ENCODE results near the gene SPOCK3.
A peak's percentile ranks its signal among the peaks of the same experiment; 100 is the strongest.

The SPOCK3 gene

GRCh38 chr4:167232805-167233684 lies 1.2 kb downstream of the SPOCK3 start:
- DNase-seq (ENCODE audit: insufficient read length, low spot score) (no peak), FAIRE-seq (no peak)
- no peak for TF ChIP-seq POLR2AphosphoS5 (IDR thresholded peaks at IDR 0.05; ENCODE audit: low read depth, low read length)
- TF ChIP-seq SPI1 (IDR thresholded peaks at IDR 0.05; ENCODE audit: low read depth, low read length) = no peak
- no peak for TF ChIP-seq TAF1 (IDR thresholded peaks at IDR 0.05; ENCODE audit: low read depth, low read length)
- no peak for TF ChIP-seq POU2F2 (IDR thresholded peaks at IDR 0.05; ENCODE audit: low read depth, low read length)
- TF ChIP-seq POLR2A (IDR thresholded peaks at IDR 0.05; ENCODE audit: low read depth, low read length) = no peak
- TF ChIP-seq PAX5 (IDR thresholded peaks at IDR 0.05; ENCODE audit: insufficient read depth, low read length, severe bottlenecking) = no peak

GRCh38 chr4:167230744-167231143 lies 3.5 kb downstream of the SPOCK3 start:
- FAIRE-seq (no peak), DNase-seq (ENCODE audit: insufficient read length, low spot score) (no peak)
- TF ChIP-seq POLR2A (IDR thresholded peaks at IDR 0.05; ENCODE audit: low read depth, low read length) = no peak
- TF ChIP-seq SPI1 (IDR thresholded peaks at IDR 0.05; ENCODE audit: low read depth, low read length) = no peak
- TF ChIP-seq POU2F2 (IDR thresholded peaks at IDR 0.05; ENCODE audit: low read depth, low read length) = no peak
- TF ChIP-seq POLR2AphosphoS5 (IDR thresholded peaks at IDR 0.05; ENCODE audit: low read depth, low read length) = no peak
- no peak for TF ChIP-seq TAF1 (IDR thresholded peaks at IDR 0.05; ENCODE audit: low read depth, low read length)
- TF ChIP-seq PAX5 (IDR thresholded peaks at IDR 0.05; ENCODE audit: insufficient read depth, low read length, severe bottlenecking) = no peak

- TF ChIP-seq PAX5 (IDR thresholded peaks at IDR 0.05; ENCODE audit: insufficient read depth, low read length, severe bottlenecking) (no peak), POLR2A (IDR thresholded peaks at IDR 0.05; ENCODE audit: low read depth, low read length) (no peak), POU2F2 (IDR thresholded peaks at IDR 0.05; ENCODE audit: low read depth, low read length) (no peak), SPI1 (IDR thresholded peaks at IDR 0.05; ENCODE audit: low read depth, low read length) (peak; percentile 88), TAF1 (IDR thresholded peaks at IDR 0.05; ENCODE audit: low read depth, low read length) (no peak), POLR2AphosphoS5 (IDR thresholded peaks at IDR 0.05; ENCODE audit: low read depth, low read length) (no peak)
- DNase-seq (ENCODE audit: insufficient read length, low spot score) (no peak), FAIRE-seq (no peak)
Observed at GRCh38 chr4:167222099-167222498, 12.2 kb downstream of the SPOCK3 start.

GRCh38 chr4:167221084-167221483 lies 13.2 kb downstream of the SPOCK3 start:
- DNase-seq (ENCODE audit: insufficient read length, low spot score) = no peak
- FAIRE-seq = no peak
- TF ChIP-seq SPI1 (IDR thresholded peaks at IDR 0.05; ENCODE audit: low read depth, low read length) = no peak
- no peak for TF ChIP-seq PAX5 (IDR thresholded peaks at IDR 0.05; ENCODE audit: insufficient read depth, low read length, severe bottlenecking)
- TF ChIP-seq POLR2A (IDR thresholded peaks at IDR 0.05; ENCODE audit: low read depth, low read length) = no peak
- no peak for TF ChIP-seq POLR2AphosphoS5 (IDR thresholded peaks at IDR 0.05; ENCODE audit: low read depth, low read length)
- no peak for TF ChIP-seq POU2F2 (IDR thresholded peaks at IDR 0.05; ENCODE audit: low read depth, low read length)
- TF ChIP-seq TAF1 (IDR thresholded peaks at IDR 0.05; ENCODE audit: low read depth, low read length) = no peak

GRCh38 chr4:167218022-167218608 lies 16.2 kb downstream of the SPOCK3 start:
- TF ChIP-seq PAX5 (IDR thresholded peaks at IDR 0.05; ENCODE audit: insufficient read depth, low read length, severe bottlenecking) = no peak
- no peak for TF ChIP-seq POU2F2 (IDR thresholded peaks at IDR 0.05; ENCODE audit: low read depth, low read length)
- no peak for TF ChIP-seq TAF1 (IDR thresholded peaks at IDR 0.05; ENCODE audit: low read depth, low read length)
- TF ChIP-seq POLR2AphosphoS5 (IDR thresholded peaks at IDR 0.05; ENCODE audit: low read depth, low read length) = no peak
- no peak for TF ChIP-seq SPI1 (IDR thresholded peaks at IDR 0.05; ENCODE audit: low read depth, low read length)
- TF ChIP-seq POLR2A (IDR thresholded peaks at IDR 0.05; ENCODE audit: low read depth, low read length) = no peak
- no peak for DNase-seq (ENCODE audit: insufficient read length, low spot score)
- no peak for FAIRE-seq

- no peak for TF ChIP-seq POLR2A (IDR thresholded peaks at IDR 0.05; ENCODE audit: low read depth, low read length)
- no peak for TF ChIP-seq PAX5 (IDR thresholded peaks at IDR 0.05; ENCODE audit: insufficient read depth, low read length, severe bottlenecking)
- TF ChIP-seq POU2F2 (IDR thresholded peaks at IDR 0.05; ENCODE audit: low read depth, low read length) = no peak
- no peak for DNase-seq (ENCODE audit: insufficient read length, low spot score)
- no peak for FAIRE-seq
Observed at GRCh38 chr4:167216783-167217182, 17.5 kb downstream of the SPOCK3 start.

- FAIRE-seq = no peak
- TF ChIP-seq TAF1 (IDR thresholded peaks at IDR 0.05; ENCODE audit: low read depth, low read length) = no peak
- TF ChIP-seq POU2F2 (IDR thresholded peaks at IDR 0.05; ENCODE audit: low read depth, low read length) = no peak
- no peak for TF ChIP-seq PAX5 (IDR thresholded peaks at IDR 0.05; ENCODE audit: insufficient read depth, low read length, severe bottlenecking)
- TF ChIP-seq SPI1 (IDR thresholded peaks at IDR 0.05; ENCODE audit: low read depth, low read length) = no peak
- no peak for TF ChIP-seq POLR2AphosphoS5 (IDR thresholded peaks at IDR 0.05; ENCODE audit: low read depth, low read length)
- no peak for TF ChIP-seq POLR2A (IDR thresholded peaks at IDR 0.05; ENCODE audit: low read depth, low read length)
- DNase-seq (ENCODE audit: insufficient read length, low spot score) = no peak
Observed at GRCh38 chr4:167210166-167210565, 24.1 kb downstream of the SPOCK3 start.

GRCh38 chr4:167196344-167197012 lies 37.8 kb downstream of the SPOCK3 start:
- no peak for FAIRE-seq
- TF ChIP-seq POU2F2 (IDR thresholded peaks at IDR 0.05; ENCODE audit: low read depth, low read length) = no peak
- no peak for TF ChIP-seq SPI1 (IDR thresholded peaks at IDR 0.05; ENCODE audit: low read depth, low read length)
- TF ChIP-seq PAX5 (IDR thresholded peaks at IDR 0.05; ENCODE audit: insufficient read depth, low read length, severe bottlenecking) = no peak
- TF ChIP-seq POLR2A (IDR thresholded peaks at IDR 0.05; ENCODE audit: low read depth, low read length) = no peak
- DNase-seq (ENCODE audit: insufficient read length, low spot score) = no peak

- TF ChIP-seq POLR2A (IDR thresholded peaks at IDR 0.05; ENCODE audit: low read depth, low read length) (no peak), POU2F2 (IDR thresholded peaks at IDR 0.05; ENCODE audit: low read depth, low read length) (no peak), SPI1 (IDR thresholded peaks at IDR 0.05; ENCODE audit: low read depth, low read length) (no peak), TAF1 (IDR thresholded peaks at IDR 0.05; ENCODE audit: low read depth, low read length) (no peak)
- no peak for FAIRE-seq
- DNase-seq (ENCODE audit: insufficient read length, low spot score) = no peak
Observed at GRCh38 chr4:167190379-167190778, 43.9 kb downstream of the SPOCK3 start.

Measured in GM12891 (cell line).